ENCODE data around the gene MED9. TPM values are rescaled to one million over a fixed set of nuclear protein-coding genes. Genes with fewer than 3 reads are reported as not detected.
A peak's percentile ranks its signal among the peaks of the same experiment; 100 is the strongest.

MED9 gene
- total RNA-seq, 4 donors from 2014 or later, result 5.8 to 15.4 (median 12.2) TPM

DNA sequence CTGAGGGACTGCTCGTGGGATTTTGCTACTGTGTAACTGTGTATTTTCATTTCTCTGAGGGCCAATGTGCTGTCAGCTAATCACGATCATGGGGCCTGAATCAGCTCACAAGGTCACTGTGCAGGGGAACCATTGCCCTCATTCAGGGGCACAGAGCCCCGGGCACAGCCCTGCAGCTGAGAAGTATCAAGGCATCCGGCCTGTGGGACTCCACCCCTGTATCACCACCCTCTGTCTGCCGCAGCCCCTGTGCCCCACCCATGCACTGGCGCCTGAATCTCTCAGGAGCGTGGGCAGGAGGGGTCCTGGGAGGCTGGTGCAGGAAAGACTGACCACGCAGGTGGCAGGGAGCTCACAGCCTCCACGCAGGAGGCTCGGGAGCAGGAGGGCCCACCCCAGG is 62.8 kb downstream of the MED9 start:
- H3K4me1 ChIP-seq, result peaks cover 0 to 25% (median 0%) of the 10 kb centered on the region in 3 donors
- 91% methylated on average over 6 of the region's 10 CpGs; no CpG with 5 or more reads in 1 of the 2 donors for WGBS, 2 donors
- no peak overlapping the region for H3K27ac ChIP-seq
- no peak overlapping the region for H3K4me3 ChIP-seq
- no peaks in the 10 kb centered on the region for H3K36me3 ChIP-seq
- intact Hi-C loops (cut with DNase I), result no loop called here
- no peaks in the 10 kb centered on the region for H3K27me3 ChIP-seq
- DNase-seq, result no peak
- H3K9me3 ChIP-seq, result no peaks in the 10 kb centered on the region
- TF ChIP-seq POLR2A (IDR thresholded peaks at IDR 0.05), result no peak
- TF ChIP-seq, protein P1, sequence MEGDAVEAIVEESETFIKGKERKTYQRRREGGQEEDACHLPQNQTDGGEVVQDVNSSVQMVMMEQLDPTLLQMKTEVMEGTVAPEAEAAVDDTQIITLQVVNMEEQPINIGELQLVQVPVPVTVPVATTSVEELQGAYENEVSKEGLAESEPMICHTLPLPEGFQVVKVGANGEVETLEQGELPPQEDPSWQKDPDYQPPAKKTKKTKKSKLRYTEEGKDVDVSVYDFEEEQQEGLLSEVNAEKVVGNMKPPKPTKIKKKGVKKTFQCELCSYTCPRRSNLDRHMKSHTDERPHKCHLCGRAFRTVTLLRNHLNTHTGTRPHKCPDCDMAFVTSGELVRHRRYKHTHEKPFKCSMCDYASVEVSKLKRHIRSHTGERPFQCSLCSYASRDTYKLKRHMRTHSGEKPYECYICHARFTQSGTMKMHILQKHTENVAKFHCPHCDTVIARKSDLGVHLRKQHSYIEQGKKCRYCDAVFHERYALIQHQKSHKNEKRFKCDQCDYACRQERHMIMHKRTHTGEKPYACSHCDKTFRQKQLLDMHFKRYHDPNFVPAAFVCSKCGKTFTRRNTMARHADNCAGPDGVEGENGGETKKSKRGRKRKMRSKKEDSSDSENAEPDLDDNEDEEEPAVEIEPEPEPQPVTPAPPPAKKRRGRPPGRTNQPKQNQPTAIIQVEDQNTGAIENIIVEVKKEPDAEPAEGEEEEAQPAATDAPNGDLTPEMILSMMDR (IDR thresholded peaks at IDR 0.05), result no peak

DNA sequence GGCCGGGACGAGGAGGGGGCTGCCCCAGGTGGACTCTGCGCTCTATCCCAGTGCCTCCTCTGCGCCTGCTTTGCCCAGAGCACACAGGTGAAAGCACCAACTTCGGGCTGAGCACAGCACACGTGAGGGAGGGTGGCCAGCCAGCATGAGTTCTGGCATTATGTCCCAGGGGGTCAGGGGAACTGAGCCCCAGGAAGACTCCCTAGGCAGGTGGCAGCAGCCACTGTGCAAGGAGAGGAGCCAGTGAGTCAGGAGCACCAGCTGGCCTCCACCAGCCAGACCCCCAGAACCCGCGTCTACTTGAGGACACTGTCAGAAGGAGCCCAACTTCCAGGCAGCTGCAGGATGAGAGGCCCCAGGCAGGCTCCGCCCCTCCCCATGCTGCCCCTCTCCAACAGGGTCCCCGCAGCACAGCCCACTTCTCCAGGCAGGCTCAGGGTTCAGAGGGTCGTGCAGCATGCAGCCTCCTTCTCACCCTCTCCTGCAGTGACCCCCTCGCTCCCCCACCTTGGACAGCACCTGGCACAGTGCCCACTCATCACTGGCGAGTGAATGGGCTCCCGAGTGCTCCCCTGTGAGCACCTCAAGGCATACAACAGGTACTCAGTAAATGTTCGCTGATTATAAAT is 63.6 kb downstream of the MED9 start:
- TF ChIP-seq, protein P1 (IDR thresholded peaks at IDR 0.05), result no peak
- no peak overlapping the region for H3K27ac ChIP-seq
- no peaks in the 10 kb centered on the region for H3K27me3 ChIP-seq
- DNase-seq, result no peak
- peaks cover 0 to 30% (median 0%) of the 10 kb centered on the region in 3 donors for H3K4me1 ChIP-seq
- H3K4me3 ChIP-seq, result no peak overlapping the region
- no peaks in the 10 kb centered on the region for H3K36me3 ChIP-seq
- intact Hi-C loops (cut with DNase I), result no loop called here
- 74 to 83% methylated on average over 7 to 8 of the region's 15 CpGs for WGBS, 2 donors
- no peaks in the 10 kb centered on the region for H3K9me3 ChIP-seq

DNA sequence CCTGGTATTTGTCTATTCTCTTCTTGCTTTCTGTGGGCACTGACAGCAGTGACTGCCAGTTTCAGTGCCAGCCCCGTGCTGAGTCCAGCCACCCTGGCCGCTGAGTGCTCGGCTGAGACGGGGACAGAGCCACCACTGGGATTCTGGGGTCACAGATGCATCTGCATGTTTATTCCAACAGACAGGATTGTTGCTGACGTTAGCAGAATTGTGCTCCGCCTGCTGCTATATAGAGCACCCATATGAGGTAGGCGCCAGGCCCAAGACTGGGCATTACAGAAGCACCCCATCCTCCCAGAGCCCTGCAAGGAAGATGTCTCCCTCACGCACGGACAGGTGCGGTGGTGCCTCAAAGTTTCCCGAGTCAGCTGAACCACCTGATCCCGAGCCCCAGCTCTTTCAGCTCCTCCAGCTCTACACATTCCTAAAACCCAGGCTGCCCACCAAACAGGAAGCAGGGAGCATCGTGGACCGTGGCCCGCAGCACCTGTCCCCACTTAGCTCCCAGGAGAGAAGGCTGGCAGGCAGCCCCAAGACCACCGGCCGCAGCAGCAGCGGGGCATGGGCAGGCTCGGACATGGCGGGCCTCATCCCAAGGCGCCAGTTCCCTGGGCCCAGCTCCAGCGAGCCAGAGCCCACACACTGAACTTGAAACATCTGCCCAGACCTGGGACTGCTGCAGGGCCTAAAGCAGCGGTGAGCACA is 64.3 kb downstream of the MED9 start:
- H3K4me1 ChIP-seq, result peaks cover 0 to 37% (median 0%) of the 10 kb centered on the region in 3 donors
- WGBS, 2 donors, result 52% methylated on average over 13 of the region's 23 CpGs; no CpG with 5 or more reads in 1 of the 2 donors
- H3K36me3 ChIP-seq, result no peaks in the 10 kb centered on the region
- DNase-seq, result no peak
- intact Hi-C loops (cut with DNase I), result no loop called here
- TF ChIP-seq, protein P1 (IDR thresholded peaks at IDR 0.05), result no peak
- TF ChIP-seq POLR2A (IDR thresholded peaks at IDR 0.05), result no peak
- peak overlapping the region in 1 of 4 donors; percentile 2 for H3K27ac ChIP-seq
- no peak overlapping the region for H3K4me3 ChIP-seq
- H3K9me3 ChIP-seq, result no peaks in the 10 kb centered on the region
- H3K27me3 ChIP-seq, result no peaks in the 10 kb centered on the region

DNA sequence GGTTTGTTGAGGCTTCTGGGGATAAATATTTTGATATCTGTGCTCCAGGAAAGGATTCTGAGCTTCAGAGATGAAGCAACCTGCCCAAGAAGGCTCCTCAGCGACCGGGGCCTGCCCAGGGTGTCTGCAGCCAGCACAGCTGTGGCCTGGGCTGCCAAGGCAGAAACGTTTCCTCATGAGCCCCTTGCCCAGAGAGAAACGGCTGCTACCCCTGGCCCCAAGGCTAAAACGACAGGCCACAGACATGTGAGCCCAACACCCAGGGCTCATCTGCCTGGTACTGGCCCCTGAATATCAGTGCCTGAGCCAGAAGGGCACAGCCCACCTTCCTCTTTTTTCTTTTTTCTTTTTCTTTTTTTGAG is 64.8 kb downstream of the MED9 start:
- no peaks in the 10 kb centered on the region for H3K36me3 ChIP-seq
- intact Hi-C loops (cut with DNase I), result no loop called here
- H3K27me3 ChIP-seq, result no peaks in the 10 kb centered on the region
- peak overlapping the region in 1 of 4 donors; percentile 2 for H3K27ac ChIP-seq
- H3K4me1 ChIP-seq, result peaks cover 0 to 38% (median 0%) of the 10 kb centered on the region in 3 donors
- H3K9me3 ChIP-seq, result no peaks in the 10 kb centered on the region
- TF ChIP-seq, protein P1 (IDR thresholded peaks at IDR 0.05), result no peak
- TF ChIP-seq POLR2A (IDR thresholded peaks at IDR 0.05), result no peak
- DNase-seq, result no peak
- WGBS, 2 donors, result 39 to 47% methylated on average over 3 to 5 of the region's 5 CpGs
- H3K4me3 ChIP-seq, result no peak overlapping the region

Small RNAs within 50 kb of the gene (small RNA-seq; reads per million reads assigned to genes)
- gene RF00019, result 0 reads per million in 4 donors

Other genes starting within 250 kb of the MED9 start
- gene FLCN, start 239.8 kb upstream of the MED9 start, total RNA-seq, result 10 to 100 TPM; 11.6 to 27.5 (median 12.4) TPM
- 10 to 100 TPM; 34.0 to 91.6 (median 68.7) TPM for gene COPS3, start 195.8 kb upstream of the MED9 start, total RNA-seq
- 1 to 10 TPM; 1.7 to 3.1 (median 2.3) TPM for gene NT5M, start 173.6 kb upstream of the MED9 start, total RNA-seq
- 1 to 10 TPM; 1.1 to 8.4 (median 4.3) TPM for gene RASD1, start 19.4 kb downstream of the MED9 start, total RNA-seq
- gene PEMT, start 114.7 kb downstream of the MED9 start, total RNA-seq, result 10 to 100 TPM; 24.6 to 32.2 (median 28.2) TPM
- 10 to 100 TPM; 17.0 to 36.3 (median 22.3) TPM for gene RAI1, start 204.5 kb downstream of the MED9 start, total RNA-seq

All from esophagus squamous epithelium (tissue), 5 donors.